Activated naive CD8-positive, alpha-beta T cell treated with anti-CD3 and anti-CD28 coated beads, Interleukin-2, amount 50 U/mL, for 24 hours (primary cell): Measurements from ENCODE around the gene ARMC8.
A peak's percentile ranks its signal among the peaks of the same experiment; 100 is the strongest.

Experiments used
- ATAC-seq: fragments of 150-1000 bp; cut with Tn5 transposase; one replicate; pipeline ENCODE4 v1.10.0; 2021
- DNase-seq: peaks from one replicate; pipeline ENCODE4 v3.0.0; 2021
- H3K27ac Mint-ChIP-seq: one replicate; pipeline ENCODE4 v1.8.0; 2021; ENCODE audit warnings: mild to moderate bottlenecking, mixed read lengths
- H3K27me3 Mint-ChIP-seq: one replicate; pipeline ENCODE4 v1.8.0; 2021; ENCODE audit warnings: mixed read lengths
- H3K36me3 Mint-ChIP-seq: one replicate; pipeline ENCODE4 v1.8.0; 2021; ENCODE audit warnings: low read depth, mixed read lengths
- H3K4me1 Mint-ChIP-seq: one replicate; pipeline ENCODE4 v1.8.0; 2021; ENCODE audit warnings: mixed read lengths
- H3K4me3 Mint-ChIP-seq: one replicate; pipeline ENCODE4 v1.8.0; 2021; ENCODE audit warnings: mild to moderate bottlenecking, moderate library complexity, mixed read lengths
- H3K9me3 Mint-ChIP-seq: one replicate; pipeline ENCODE4 v1.8.0; 2021; ENCODE audit warnings: mixed read lengths

Gene ARMC8

DNA sequence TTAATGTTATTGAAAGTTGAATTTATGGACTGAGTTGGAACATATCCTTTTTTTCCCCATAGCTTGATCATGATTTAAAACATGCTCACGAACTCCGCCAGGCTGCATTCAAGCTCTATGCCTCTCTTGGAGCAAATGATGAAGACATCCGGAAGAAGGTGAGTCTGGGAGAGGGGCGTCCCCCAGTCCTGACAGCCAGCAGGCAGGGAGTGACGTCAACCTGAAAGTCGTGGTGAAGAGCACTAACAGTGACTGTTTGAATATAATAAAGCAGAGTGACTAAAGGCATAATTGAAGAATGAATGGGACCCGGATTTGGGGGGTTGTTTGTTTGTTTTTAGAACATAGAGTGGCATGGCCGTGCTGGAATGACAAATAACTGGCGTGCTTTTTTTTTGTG is 57.9 kb downstream of the ARMC8 start:
- ATAC-seq, result no peak
- H3K27me3 Mint-ChIP-seq, result no peaks in the 10 kb centered on the region
- H3K9me3 Mint-ChIP-seq, result peaks cover 4% of the 10 kb centered on the region
- DNase-seq, result no peak
- peaks cover 43% of the 10 kb centered on the region for H3K36me3 Mint-ChIP-seq
- no peaks in the 10 kb centered on the region for H3K4me1 Mint-ChIP-seq
- H3K4me3 Mint-ChIP-seq, result no peak overlapping the region
- no peak overlapping the region for H3K27ac Mint-ChIP-seq

DNA sequence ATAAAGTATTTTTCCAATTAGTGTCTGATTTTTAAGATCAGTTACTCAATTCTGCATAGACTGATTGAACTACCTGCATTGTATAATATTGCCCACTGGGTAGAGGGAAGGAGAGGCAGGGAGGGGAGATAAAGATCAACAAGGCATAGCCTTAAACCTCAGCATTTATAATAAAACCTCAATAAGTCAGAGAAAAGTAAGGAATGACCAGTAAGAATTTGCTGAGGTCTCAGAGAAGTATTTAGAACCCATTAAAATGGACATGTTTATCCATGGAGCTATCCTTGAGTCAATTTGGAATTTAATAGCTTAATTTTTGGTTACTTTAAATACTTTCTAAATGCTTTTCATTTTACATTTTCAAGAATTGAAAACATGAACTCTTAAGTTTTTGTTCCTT is 62.5 kb downstream of the ARMC8 start:
- no peak for DNase-seq
- no peak overlapping the region for H3K4me3 Mint-ChIP-seq
- H3K27me3 Mint-ChIP-seq, result no peaks in the 10 kb centered on the region
- no peaks in the 10 kb centered on the region for H3K4me1 Mint-ChIP-seq
- H3K27ac Mint-ChIP-seq, result no peak overlapping the region
- H3K9me3 Mint-ChIP-seq, result peaks cover 4% of the 10 kb centered on the region
- H3K36me3 Mint-ChIP-seq, result peaks cover 34% of the 10 kb centered on the region
- no peak for ATAC-seq

DNA sequence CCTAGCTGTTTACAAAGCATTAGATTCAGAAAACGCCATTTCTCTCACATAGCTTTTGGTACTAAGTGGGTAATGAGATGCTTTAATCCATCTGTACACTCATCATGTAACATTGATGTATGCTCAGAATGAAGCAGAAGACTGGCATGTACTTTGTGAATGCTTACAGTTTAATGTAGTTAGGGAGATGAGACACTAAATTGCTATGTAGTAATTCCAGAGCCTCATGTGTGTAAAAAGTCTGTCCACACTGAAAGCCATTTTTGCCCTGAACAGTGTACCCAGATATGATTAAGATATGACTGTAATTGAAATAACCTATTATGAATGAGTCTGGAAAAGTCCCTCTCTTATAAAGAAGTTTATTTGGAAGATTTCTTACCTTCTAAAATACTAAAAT is 66.5 kb downstream of the ARMC8 start:
- H3K36me3 Mint-ChIP-seq, result peaks cover 8% of the 10 kb centered on the region
- no peak overlapping the region for H3K27ac Mint-ChIP-seq
- peaks cover 7% of the 10 kb centered on the region for H3K4me1 Mint-ChIP-seq
- H3K9me3 Mint-ChIP-seq, result peaks cover under 1% of the 10 kb centered on the region
- DNase-seq (no peak), ATAC-seq (no peak)
- no peaks in the 10 kb centered on the region for H3K27me3 Mint-ChIP-seq
- no peak overlapping the region for H3K4me3 Mint-ChIP-seq

DNA sequence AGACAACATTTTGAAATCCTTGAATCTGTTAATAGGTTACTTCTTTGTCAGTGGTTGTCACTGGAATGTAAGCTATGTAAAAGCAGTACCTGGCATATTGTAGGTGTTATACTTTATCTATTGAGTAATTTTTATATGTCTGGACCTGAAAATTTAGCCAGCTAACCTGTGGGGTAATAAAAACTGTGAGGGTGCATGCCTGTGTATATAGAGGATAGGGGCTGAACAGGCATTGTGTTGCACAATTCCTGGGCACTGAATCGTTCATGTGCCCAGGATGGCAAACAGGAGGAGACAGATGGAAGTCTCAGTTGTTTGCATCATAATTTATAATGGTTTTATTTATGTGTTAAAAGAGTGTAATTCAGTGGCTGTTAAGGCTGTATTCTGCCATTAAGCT is 67.1 kb downstream of the ARMC8 start:
- ATAC-seq (no peak), DNase-seq (no peak)
- Mint-ChIP-seq H3K36me3 (peaks cover 9% of the 10 kb centered on the region), H3K9me3 (no peaks in the 10 kb centered on the region), H3K27me3 (no peaks in the 10 kb centered on the region), H3K4me1 (peaks cover 7% of the 10 kb centered on the region), H3K27ac (peak overlapping the region; percentile 15), H3K4me3 (no peak overlapping the region)

DNA sequence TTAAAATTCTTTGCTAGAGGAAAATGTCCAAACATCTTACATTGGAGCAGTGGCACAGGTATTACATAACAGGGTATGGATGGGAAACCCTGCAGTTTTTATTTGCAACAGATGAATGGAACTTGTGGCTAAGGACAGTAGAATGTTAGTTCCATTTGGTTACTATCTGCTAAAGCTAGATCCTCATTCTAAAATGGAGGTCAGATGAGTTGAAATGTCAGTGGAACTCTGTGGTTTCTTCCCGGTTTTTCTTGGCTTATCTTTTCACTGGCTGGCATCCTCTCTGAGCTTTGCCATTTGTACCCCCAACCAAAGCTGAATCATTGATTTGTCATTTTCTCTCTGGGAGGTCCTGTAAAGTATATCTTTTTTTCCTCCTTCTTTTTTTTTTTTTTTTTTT is 68.9 kb downstream of the ARMC8 start:
- Mint-ChIP-seq H3K27me3 (no peaks in the 10 kb centered on the region), H3K27ac (no peak overlapping the region), H3K9me3 (no peaks in the 10 kb centered on the region), H3K4me3 (no peak overlapping the region), H3K4me1 (peaks cover 7% of the 10 kb centered on the region), H3K36me3 (peaks cover 8% of the 10 kb centered on the region)
- no peak for ATAC-seq
- no peak for DNase-seq

DNA sequence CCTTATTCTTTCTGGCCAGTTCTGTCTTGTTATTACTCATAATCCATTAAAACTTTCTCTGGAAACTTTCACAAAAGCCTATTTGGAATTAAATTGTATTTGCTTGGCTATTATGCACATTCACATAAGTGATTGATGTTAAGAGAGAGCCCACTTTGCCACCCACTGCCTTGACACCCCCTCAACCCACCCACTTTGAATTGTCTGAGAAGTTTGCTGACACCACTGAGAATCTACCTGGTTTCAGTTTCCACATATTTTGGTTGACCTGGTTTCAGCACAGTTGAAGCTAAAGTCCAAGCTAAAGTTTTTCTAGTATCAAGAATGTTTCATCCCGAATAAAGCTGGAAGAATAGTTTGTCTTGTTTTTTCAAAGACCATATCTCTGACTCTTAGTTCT is 70.9 kb downstream of the ARMC8 start:
- no peak for ATAC-seq
- no peak overlapping the region for H3K27ac Mint-ChIP-seq
- H3K9me3 Mint-ChIP-seq, result no peaks in the 10 kb centered on the region
- H3K36me3 Mint-ChIP-seq, result peaks cover 8% of the 10 kb centered on the region
- H3K4me3 Mint-ChIP-seq, result no peak overlapping the region
- peaks cover 7% of the 10 kb centered on the region for H3K4me1 Mint-ChIP-seq
- DNase-seq, result no peak
- H3K27me3 Mint-ChIP-seq, result no peaks in the 10 kb centered on the region

DNA sequence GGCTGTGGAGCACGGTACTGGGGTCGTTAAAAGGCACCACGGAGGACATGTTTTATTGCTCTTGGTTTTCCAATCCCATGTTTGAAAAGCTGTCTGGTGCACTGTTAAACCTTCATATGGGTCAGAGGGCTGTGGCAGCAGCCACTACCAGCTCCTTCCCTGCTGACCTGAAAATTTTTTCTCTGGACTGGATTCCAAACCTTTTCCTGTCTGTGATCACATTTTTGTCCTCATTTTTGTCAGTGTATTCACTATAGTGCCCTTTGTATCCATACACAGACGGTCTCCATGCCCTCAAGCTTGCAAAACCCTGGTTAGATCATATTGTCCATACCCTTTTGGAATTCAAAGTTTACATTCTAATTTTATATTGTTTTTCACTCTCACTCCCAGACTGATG is 72.0 kb downstream of the ARMC8 start:
- ATAC-seq (no peak), DNase-seq (no peak)
- Mint-ChIP-seq H3K4me3 (no peak overlapping the region), H3K4me1 (peaks cover 7% of the 10 kb centered on the region), H3K36me3 (peaks cover 11% of the 10 kb centered on the region), H3K27ac (no peak overlapping the region), H3K27me3 (no peaks in the 10 kb centered on the region), H3K9me3 (no peaks in the 10 kb centered on the region)

DNA sequence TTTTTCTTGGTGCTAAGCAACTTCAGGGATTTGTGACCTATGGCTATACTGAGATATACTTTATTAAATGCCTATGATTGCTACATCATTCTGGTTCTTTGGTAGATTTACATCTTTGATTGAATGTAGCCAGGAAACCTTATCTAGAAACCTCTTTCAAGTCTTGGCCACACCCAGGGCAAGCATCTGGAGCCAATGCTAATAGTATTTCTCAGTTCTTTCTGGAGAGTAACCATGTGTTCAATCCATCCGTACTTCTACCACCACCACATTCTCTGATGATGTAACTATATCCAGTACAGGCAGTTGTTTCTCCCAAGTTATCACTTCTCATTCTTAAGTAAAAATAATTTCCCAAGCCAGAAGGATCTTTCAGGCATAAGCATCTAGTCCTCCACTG is 73.5 kb downstream of the ARMC8 start:
- H3K4me3 Mint-ChIP-seq, result no peak overlapping the region
- no peak overlapping the region for H3K27ac Mint-ChIP-seq

DNA sequence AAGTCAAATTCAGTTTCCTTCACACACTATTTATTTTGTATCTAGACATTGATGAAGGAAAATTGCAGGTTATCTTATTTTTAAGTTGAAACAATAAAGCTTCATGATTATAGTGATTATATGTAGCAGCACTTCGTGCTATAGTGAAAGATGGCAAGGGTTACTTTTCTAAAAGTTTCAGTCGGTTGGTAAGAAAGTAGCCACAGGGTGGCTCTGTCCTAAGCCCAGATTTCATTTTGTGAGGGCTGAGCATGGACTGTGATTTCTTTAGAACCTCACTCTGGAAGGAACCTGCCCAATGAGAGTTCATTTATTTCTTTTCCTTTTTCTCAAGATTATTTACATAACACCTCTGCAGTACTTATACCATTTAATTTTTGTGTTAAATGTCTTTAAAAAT is 76.0 kb downstream of the ARMC8 start:
- no peak for ATAC-seq
- no peak for DNase-seq
- no peak overlapping the region for H3K4me3 Mint-ChIP-seq
- peaks cover 19% of the 10 kb centered on the region for H3K36me3 Mint-ChIP-seq
- peaks cover 2% of the 10 kb centered on the region for H3K4me1 Mint-ChIP-seq
- H3K27ac Mint-ChIP-seq, result no peak overlapping the region
- H3K27me3 Mint-ChIP-seq, result no peaks in the 10 kb centered on the region
- H3K9me3 Mint-ChIP-seq, result no peaks in the 10 kb centered on the region

More for the DNA sequence above, 73.5 kb downstream of the ARMC8 start:
- ATAC-seq (no peak), DNase-seq (no peak)
- no peaks in the 10 kb centered on the region for H3K27me3 Mint-ChIP-seq
- H3K9me3 Mint-ChIP-seq, result no peaks in the 10 kb centered on the region
- H3K36me3 Mint-ChIP-seq, result peaks cover 16% of the 10 kb centered on the region
- peaks cover 7% of the 10 kb centered on the region for H3K4me1 Mint-ChIP-seq

DNA sequence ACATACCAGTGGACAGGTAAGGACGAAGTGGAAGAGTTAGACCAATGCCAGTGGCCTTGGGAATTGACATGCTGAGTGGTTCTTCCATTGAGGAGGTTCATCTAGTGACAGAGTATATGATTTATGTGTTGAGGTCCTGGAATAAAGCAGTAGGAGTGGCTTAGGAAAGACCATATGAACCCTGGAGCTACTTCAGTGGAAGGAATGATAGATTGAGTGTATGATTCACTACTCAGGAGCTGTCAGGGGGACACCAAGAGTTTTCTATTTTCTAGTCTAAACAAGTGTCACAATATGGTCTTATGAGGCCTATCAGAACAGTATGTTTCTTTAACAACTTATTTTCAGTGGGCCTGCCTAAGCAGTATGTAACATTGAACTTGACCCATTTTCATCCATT is 78.6 kb downstream of the ARMC8 start:
- no peaks in the 10 kb centered on the region for H3K27me3 Mint-ChIP-seq
- H3K9me3 Mint-ChIP-seq, result no peaks in the 10 kb centered on the region
- H3K4me3 Mint-ChIP-seq, result no peak overlapping the region
- H3K4me1 Mint-ChIP-seq, result no peaks in the 10 kb centered on the region
- DNase-seq, result no peak
- no peak overlapping the region for H3K27ac Mint-ChIP-seq
- peaks cover 15% of the 10 kb centered on the region for H3K36me3 Mint-ChIP-seq
- ATAC-seq, result no peak

DNA sequence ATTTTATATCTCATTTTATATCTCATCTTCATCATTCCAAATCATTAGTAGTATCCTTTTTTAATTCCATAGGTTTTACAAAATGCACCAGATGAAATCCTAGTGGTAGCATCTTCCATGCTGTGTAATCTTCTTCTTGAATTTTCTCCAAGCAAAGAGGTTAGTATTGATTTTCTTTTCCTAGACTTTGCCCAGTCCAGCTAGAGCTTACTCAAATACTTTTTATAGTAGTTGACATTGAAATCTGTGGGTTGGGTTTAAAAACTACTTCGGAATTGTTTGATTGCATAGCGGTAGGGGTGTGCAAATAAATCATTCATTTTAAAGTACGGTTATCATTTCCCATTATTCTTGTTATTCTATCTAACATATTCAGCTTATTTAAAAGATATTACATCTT is 80.0 kb downstream of the ARMC8 start:
- H3K9me3 Mint-ChIP-seq, result no peaks in the 10 kb centered on the region
- no peak overlapping the region for H3K27ac Mint-ChIP-seq
- H3K27me3 Mint-ChIP-seq, result no peaks in the 10 kb centered on the region
- H3K36me3 Mint-ChIP-seq, result peaks cover 22% of the 10 kb centered on the region
- DNase-seq (no peak), ATAC-seq (no peak)
- H3K4me3 Mint-ChIP-seq, result no peak overlapping the region
- peaks cover 4% of the 10 kb centered on the region for H3K4me1 Mint-ChIP-seq

DNA sequence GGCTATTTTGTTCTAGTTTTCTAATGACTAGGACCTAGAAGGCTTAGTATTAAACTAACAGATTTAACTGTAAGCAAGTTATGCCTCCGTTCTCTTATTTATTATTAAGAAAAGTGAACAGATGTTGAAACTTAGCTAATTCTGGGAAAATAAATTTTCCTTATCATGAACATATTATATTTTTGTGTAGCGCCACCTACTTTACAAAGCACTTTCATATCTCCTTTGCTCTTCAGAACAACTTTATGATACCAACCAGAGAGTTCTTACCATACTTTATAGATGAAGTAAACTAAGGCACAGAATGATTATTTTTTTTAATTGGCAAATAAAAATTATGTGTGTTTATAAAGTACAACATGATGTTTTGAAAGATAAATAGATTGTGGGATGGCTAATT is 83.1 kb downstream of the ARMC8 start:
- ATAC-seq, result no peak
- no peak overlapping the region for H3K4me3 Mint-ChIP-seq
- H3K27me3 Mint-ChIP-seq, result no peaks in the 10 kb centered on the region
- H3K27ac Mint-ChIP-seq, result no peak overlapping the region
- peaks cover 36% of the 10 kb centered on the region for H3K36me3 Mint-ChIP-seq
- no peaks in the 10 kb centered on the region for H3K9me3 Mint-ChIP-seq
- peaks cover 4% of the 10 kb centered on the region for H3K4me1 Mint-ChIP-seq
- no peak for DNase-seq

DNA sequence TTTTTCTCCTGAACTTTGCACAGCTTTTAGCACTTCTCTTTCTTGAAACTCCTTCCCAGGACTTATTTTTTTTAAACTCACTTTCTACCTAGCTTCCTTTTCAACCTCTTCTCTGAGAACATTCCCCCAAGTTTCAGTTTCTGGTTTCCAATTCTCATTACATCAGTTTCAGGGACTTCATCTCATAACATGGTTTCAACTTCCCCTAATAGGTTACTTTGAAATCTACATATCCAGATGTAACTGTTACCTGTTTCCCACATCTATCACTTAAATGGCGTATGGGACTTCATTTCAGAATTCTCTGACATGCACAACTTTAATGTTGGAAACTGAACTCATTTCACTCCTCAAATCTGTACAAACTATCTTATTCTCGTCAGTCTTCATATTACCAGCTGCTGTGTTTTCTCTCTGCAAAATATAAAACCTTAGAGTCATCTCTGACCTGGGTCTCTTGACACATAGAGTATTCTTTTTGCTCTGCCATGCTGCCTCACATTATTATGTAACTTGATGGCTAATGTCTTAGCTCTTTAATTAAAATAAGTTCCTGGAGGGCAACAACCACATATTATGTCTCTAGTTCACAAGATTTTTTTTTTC is 84.2 kb downstream of the ARMC8 start:
- H3K36me3 Mint-ChIP-seq, result peaks cover 32% of the 10 kb centered on the region
- ATAC-seq (no peak), DNase-seq (no peak)
- H3K27me3 Mint-ChIP-seq, result no peaks in the 10 kb centered on the region
- H3K4me3 Mint-ChIP-seq, result no peak overlapping the region
- peak overlapping the region; percentile 6 for H3K27ac Mint-ChIP-seq
- peaks cover 4% of the 10 kb centered on the region for H3K4me1 Mint-ChIP-seq
- H3K9me3 Mint-ChIP-seq, result no peaks in the 10 kb centered on the region

DNA sequence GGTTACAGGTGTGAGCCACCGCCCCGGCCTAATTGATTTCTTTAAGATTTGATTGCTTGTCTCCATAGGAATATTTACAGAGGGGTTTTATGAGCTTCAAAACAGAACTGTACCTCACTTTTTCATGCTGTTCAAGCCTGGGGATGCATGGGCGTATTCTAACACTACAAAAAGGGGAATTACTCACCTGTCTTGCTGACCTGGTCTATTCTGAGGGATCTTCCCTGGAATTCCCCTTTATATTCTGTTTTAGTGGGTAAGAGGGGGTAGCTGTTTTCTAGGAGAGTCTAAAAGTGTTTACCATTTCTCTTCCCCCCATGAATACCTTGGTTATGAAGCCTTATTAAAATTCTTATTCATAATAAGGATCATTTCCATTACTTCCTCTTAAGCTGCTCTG is 94.5 kb downstream of the ARMC8 start:
- DNase-seq, result no peak
- Mint-ChIP-seq H3K36me3 (peaks cover 20% of the 10 kb centered on the region), H3K27ac (no peak overlapping the region), H3K4me3 (no peak overlapping the region), H3K9me3 (no peaks in the 10 kb centered on the region), H3K4me1 (no peaks in the 10 kb centered on the region), H3K27me3 (no peaks in the 10 kb centered on the region)
- ATAC-seq, result no peak

DNA sequence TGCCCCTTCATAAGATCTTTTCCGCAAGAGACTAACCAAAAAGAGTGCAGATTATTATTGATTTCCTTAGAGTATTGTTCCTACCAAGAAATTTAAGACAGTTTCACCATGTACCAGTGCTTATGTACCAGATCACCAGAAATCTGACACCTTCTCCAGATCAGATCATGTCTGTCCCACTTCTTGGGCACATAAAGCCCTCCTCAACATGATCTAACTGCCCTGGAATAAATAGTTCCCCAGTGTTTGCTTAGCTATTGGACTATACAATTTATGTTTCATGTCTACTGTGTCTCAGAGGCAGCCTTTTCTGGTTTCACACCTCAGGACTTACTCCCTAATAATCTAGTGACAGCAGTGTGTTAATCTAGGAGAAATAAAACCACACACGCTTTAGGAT is 95.7 kb downstream of the ARMC8 start:
- no peaks in the 10 kb centered on the region for H3K27me3 Mint-ChIP-seq
- no peak overlapping the region for H3K4me3 Mint-ChIP-seq
- H3K9me3 Mint-ChIP-seq, result no peaks in the 10 kb centered on the region
- no peaks in the 10 kb centered on the region for H3K4me1 Mint-ChIP-seq
- peaks cover 19% of the 10 kb centered on the region for H3K36me3 Mint-ChIP-seq
- no peak overlapping the region for H3K27ac Mint-ChIP-seq
- DNase-seq (no peak), ATAC-seq (no peak)

DNA sequence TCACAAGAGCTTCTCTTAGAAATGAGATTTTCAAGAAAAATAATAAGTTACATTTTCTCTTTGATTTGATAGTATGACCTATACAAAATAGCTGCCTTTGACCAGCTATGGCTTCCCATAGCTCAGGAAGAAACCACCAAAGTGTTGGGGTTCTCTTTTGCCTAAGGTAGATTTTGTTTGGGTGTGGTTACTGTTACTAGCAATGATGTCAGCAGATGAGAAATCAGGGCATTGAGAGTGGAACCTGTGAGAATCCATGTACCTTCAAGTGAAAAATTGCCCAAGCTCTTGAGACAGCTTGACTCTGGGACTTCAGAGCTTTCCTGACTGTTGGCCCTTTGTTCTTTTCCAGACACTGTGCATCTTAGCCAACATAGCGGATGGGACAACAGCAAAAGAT is 97.0 kb downstream of the ARMC8 start:
- Mint-ChIP-seq H3K36me3 (peaks cover 25% of the 10 kb centered on the region), H3K9me3 (no peaks in the 10 kb centered on the region), H3K27ac (no peak overlapping the region), H3K27me3 (no peaks in the 10 kb centered on the region), H3K4me1 (peaks cover 2% of the 10 kb centered on the region), H3K4me3 (no peak overlapping the region)
- ATAC-seq (no peak), DNase-seq (no peak)
